ENCODE results near the gene KANSL3. TPM values are rescaled to one million over a fixed set of nuclear protein-coding genes. Genes with fewer than 3 reads are reported as not detected.
A peak's percentile ranks its signal among the peaks of the same experiment; 100 is the strongest.

The KANSL3 gene
- total RNA-seq: 46.9 and 50.3 TPM in 2 replicates

DNA sequence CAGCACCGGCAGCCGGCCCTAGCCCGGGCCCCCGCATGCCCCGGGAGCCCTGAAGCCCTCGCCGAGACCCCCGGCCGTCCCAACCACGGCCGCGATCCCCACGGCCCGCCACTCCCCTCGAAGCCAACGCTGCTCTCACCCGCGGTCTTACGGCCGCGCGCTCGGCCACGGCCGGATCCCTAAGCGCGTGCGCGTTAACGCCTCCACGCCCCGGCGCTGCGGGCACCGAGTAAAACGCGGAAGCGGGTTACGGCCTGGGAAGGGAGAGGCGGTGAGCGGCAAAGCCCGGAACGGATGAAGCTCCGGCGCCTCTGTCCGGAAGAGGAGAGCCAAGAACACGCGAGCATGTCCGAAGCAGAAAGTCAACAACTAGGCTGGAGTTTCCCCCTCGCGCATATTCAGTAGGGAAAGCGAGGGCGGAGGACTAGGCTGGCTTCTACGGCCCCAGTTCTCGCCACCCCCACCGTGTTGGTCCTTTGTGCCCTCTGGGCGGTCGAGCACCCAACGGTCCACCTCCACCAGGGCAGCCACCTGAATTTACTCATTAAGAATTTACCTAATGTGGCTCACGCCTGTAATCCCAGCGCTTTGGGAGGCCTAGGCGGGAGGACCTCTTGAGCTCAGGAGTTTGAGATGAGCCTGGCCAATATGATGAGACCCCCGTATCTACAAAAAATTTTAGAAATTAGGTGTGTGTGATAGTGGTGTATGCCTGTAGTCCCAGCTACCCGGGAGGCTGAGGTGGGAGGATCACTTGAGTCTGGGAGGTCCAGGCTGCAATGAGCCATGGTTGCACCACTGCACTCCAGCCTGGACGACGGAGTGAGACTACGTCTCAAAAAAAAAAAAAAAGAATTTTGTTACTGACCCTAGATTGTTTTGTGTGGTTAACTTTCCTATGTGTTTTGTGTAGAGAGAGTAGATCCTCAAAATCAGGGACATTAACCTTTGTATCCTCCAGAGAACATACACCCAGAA is at the start of gene KANSL3:
KANSL3 (minus strand) TSS at position 169 of the 978 bp plus-strand sequence. CDS start 1,177 bp downstream, outside the sequence.
- no peaks in the 10 kb centered on the region for H3K27me3 ChIP-seq (ENCODE audit: insufficient read depth, low read length)
- no peaks in the 10 kb centered on the region for H4K20me1 ChIP-seq (ENCODE audit: insufficient read depth, low read length)
- TF ChIP-seq, protein P1, sequence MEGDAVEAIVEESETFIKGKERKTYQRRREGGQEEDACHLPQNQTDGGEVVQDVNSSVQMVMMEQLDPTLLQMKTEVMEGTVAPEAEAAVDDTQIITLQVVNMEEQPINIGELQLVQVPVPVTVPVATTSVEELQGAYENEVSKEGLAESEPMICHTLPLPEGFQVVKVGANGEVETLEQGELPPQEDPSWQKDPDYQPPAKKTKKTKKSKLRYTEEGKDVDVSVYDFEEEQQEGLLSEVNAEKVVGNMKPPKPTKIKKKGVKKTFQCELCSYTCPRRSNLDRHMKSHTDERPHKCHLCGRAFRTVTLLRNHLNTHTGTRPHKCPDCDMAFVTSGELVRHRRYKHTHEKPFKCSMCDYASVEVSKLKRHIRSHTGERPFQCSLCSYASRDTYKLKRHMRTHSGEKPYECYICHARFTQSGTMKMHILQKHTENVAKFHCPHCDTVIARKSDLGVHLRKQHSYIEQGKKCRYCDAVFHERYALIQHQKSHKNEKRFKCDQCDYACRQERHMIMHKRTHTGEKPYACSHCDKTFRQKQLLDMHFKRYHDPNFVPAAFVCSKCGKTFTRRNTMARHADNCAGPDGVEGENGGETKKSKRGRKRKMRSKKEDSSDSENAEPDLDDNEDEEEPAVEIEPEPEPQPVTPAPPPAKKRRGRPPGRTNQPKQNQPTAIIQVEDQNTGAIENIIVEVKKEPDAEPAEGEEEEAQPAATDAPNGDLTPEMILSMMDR (IDR thresholded peaks at IDR 0.05; ENCODE audit: extremely low read depth, low read depth, low read length): no peak
- peaks cover 14% of the 10 kb centered on the region for H3K36me3 ChIP-seq (ENCODE audit: insufficient read depth, low read length)
- peaks cover 29% of the 10 kb centered on the region for H3K4me1 ChIP-seq (ENCODE audit: insufficient read depth, low read length)
- H3K27ac ChIP-seq (ENCODE audit: low read depth, low read length): peak within 1 kb of the TSS; percentile 95
- H3K4me3 ChIP-seq (ENCODE audit: insufficient read depth, low read length): peak within 1 kb of the TSS; percentile 92
- H2AFZ ChIP-seq (ENCODE audit: low read length): peak within 1 kb of the TSS; percentile 98
- peaks cover 43% of the 10 kb centered on the region for H3K79me2 ChIP-seq (ENCODE audit: insufficient read depth, low read length)
- peak within 1 kb of the TSS; percentile 99 for H3K4me2 ChIP-seq (ENCODE audit: insufficient read depth, low read length)
- no peaks in the 10 kb centered on the region for H3K9me3 ChIP-seq (ENCODE audit: low read depth, low read length)
- DNase-seq (ENCODE audit: insufficient read length, low spot score, missing footprints): peak; percentile 96

DNA sequence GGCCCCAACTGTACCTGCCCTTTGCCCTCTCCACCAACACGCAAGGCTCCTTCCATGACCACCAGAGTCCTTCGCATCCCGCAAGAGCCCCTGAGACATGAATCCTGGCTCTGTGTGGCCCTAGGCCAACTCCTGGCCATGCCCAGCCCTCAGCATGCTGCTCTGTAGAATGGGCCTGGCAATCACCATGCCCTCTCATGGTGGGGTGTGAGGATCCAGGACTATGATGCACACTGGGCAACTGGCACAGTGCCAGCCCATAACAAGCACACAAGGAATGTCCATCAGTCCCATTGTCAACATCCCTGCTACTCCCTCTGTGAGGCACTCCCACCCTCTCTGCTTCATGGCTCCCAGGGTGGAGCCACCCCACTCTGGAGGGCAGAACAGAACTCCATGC is 49.2 kb upstream of the KANSL3 start:
- Histone ChIP-seq H3K27me3 (ENCODE audit: insufficient read depth, low read length) (peaks cover 3% of the 10 kb centered on the region), H2AFZ (ENCODE audit: low read length) (no peak overlapping the region), H3K36me3 (ENCODE audit: insufficient read depth, low read length) (no peaks in the 10 kb centered on the region), H3K9me3 (ENCODE audit: low read depth, low read length) (no peaks in the 10 kb centered on the region), H3K4me1 (ENCODE audit: insufficient read depth, low read length) (no peaks in the 10 kb centered on the region), H3K79me2 (ENCODE audit: insufficient read depth, low read length) (no peaks in the 10 kb centered on the region), H3K27ac (ENCODE audit: low read depth, low read length) (no peak overlapping the region), H4K20me1 (ENCODE audit: insufficient read depth, low read length) (no peaks in the 10 kb centered on the region), H3K4me3 (ENCODE audit: insufficient read depth, low read length) (no peak overlapping the region), H3K4me2 (ENCODE audit: insufficient read depth, low read length) (no peak overlapping the region)
- peak; percentile 84 for DNase-seq (ENCODE audit: insufficient read length, low spot score, missing footprints)
- TF ChIP-seq, protein P1 (IDR thresholded peaks at IDR 0.05; ENCODE audit: extremely low read depth, low read depth, low read length): no peak

DNA sequence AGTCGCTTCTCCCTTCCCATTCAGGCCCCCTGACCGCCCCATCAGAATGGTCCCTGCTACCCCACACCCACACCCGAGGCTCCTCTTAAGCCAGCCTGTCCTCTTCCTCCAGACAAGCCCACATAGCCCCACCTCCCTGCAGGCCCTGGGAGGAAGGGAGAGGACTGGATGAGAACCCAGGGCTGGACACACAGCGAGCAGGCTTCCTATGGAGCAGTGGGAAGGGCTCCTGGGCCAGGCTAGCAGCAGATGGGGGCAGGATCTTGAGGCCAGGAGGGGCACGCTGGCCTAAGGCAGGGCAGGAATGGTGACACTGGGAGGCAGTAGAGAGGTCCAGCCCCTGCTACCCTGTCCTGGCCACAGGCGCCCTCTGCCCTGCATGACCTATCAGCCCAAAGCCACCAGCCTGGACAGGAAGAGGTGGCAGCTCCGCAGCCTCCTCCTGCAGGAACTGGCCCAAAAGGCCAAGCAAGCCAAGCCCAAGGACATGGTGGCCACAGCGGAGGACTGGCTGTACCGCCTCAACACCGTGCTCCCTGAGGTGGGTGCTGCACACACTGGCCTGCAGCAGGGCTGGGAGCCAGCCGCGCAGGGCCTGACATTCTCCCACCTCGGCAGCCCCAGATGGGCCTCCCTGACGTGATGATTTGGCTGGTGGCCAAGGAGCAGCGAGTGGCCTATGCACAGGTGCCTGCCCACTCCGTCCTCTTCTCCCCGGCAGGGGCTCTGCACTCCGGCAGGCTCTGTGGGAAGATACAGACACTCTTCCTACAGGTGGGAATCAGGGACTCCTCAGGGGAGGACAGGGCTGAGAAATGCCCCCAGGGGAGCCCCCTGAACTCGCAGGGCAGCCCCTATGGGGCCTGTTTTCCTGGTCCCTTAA is 47.7 kb upstream of the KANSL3 start:
- no peak overlapping the region for H2AFZ ChIP-seq (ENCODE audit: low read length)
- no peaks in the 10 kb centered on the region for H3K79me2 ChIP-seq (ENCODE audit: insufficient read depth, low read length)
- H3K9me3 ChIP-seq (ENCODE audit: low read depth, low read length): no peaks in the 10 kb centered on the region
- H3K4me2 ChIP-seq (ENCODE audit: insufficient read depth, low read length): no peak overlapping the region
- peak; percentile 86 for DNase-seq (ENCODE audit: insufficient read length, low spot score, missing footprints)
- TF ChIP-seq, protein P1 (IDR thresholded peaks at IDR 0.05; ENCODE audit: extremely low read depth, low read depth, low read length): no peak
- peaks cover 3% of the 10 kb centered on the region for H3K27me3 ChIP-seq (ENCODE audit: insufficient read depth, low read length)
- no peaks in the 10 kb centered on the region for H3K36me3 ChIP-seq (ENCODE audit: insufficient read depth, low read length)
- H4K20me1 ChIP-seq (ENCODE audit: insufficient read depth, low read length): no peaks in the 10 kb centered on the region
- no peak overlapping the region for H3K27ac ChIP-seq (ENCODE audit: low read depth, low read length)
- no peaks in the 10 kb centered on the region for H3K4me1 ChIP-seq (ENCODE audit: insufficient read depth, low read length)
- no peak overlapping the region for H3K4me3 ChIP-seq (ENCODE audit: insufficient read depth, low read length)

Measured in osteoblast (primary cell).